OCI-LY7 (cell line): Measurements from ENCODE around the gene LMTK3.

Experiments used
- EZH2phosphoT487 ChIP-seq: fragments of 200-600 bp; sonication (generic); IDR thresholded peaks from 2 replicates; pipeline ENCODE4 v1.6.1; 2018; ENCODE audit warnings: low read depth, borderline replicate concordance, mild to moderate bottlenecking, mixed run types, antibody characterized with exemption, low read length, moderate library complexity, mixed read lengths
- TF ChIP-seq, protein P1 (sequence below): fragments of 200-600 bp; sonication (generic); conservative IDR thresholded peaks from 2 replicates; pipeline ENCODE4 v1.5.1; 2014; ENCODE audit warnings: mild to moderate bottlenecking, antibody characterized with exemption, low read length, moderate library complexity, mixed read lengths

DNA sequence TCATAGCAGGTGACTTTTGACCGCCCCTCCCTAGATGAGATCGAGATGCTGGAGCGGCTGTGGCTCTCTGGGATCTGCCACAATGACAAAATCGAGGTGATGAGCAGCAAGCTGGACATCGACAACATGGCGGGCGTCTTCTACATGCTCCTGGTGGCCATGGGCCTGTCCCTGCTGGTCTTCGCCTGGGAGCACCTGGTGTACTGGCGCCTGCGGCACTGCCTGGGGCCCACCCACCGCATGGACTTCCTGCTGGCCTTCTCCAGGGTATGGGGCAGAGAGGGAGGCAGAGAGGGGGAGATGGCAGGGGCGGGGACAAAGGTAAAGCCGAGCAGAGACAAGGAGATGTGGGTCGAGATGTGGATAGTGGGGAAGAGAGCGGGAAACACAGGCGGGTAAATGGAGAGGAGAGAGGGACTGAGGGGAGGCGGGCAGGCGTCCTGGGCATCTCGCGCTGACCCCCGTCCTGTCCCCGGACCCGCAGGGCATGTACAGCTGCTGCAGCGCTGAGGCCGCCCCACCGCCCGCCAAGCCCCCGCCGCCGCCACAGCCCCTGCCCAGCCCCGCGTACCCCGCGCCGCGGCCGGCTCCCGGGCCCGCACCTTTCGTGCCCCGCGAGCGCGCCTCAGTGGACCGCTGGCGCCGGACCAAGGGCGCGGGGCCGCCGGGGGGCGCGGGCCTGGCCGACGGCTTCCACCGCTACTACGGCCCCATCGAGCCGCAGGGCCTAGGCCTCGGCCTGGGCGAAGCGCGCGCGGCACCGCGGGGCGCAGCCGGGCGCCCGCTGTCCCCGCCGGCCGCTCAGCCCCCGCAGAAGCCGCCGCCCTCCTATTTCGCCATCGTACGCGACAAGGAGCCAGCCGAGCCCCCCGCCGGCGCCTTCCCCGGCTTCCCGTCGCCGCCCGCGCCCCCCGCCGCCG, 69.3 kb downstream of the LMTK3 start:
- TF ChIP-seq, protein P1, sequence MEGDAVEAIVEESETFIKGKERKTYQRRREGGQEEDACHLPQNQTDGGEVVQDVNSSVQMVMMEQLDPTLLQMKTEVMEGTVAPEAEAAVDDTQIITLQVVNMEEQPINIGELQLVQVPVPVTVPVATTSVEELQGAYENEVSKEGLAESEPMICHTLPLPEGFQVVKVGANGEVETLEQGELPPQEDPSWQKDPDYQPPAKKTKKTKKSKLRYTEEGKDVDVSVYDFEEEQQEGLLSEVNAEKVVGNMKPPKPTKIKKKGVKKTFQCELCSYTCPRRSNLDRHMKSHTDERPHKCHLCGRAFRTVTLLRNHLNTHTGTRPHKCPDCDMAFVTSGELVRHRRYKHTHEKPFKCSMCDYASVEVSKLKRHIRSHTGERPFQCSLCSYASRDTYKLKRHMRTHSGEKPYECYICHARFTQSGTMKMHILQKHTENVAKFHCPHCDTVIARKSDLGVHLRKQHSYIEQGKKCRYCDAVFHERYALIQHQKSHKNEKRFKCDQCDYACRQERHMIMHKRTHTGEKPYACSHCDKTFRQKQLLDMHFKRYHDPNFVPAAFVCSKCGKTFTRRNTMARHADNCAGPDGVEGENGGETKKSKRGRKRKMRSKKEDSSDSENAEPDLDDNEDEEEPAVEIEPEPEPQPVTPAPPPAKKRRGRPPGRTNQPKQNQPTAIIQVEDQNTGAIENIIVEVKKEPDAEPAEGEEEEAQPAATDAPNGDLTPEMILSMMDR = no peak
- no peak for TF ChIP-seq EZH2phosphoT487
